K562 (cell line): ENCODE results near the gene GMEB1. TPM values are rescaled to one million over a fixed set of nuclear protein-coding genes. Genes with fewer than 3 reads are reported as not detected.

ENCODE experiments used
- KAT7 ChIP-seq: sonication (generic); formaldehyde crosslinking; IDR thresholded peaks from 2 replicates; pipeline ENCODE4 v1.8.0; 2022; ENCODE audit warnings: missing genetic modification reagents, mild to moderate bottlenecking, borderline replicate concordance
- KLF6 ChIP-seq: fragments of 250-450 bp; sonication (Bioruptor Pico); IDR thresholded peaks from 2 replicates; pipeline ENCODE4 v1.4.0; 2020; ENCODE audit warnings: mild to moderate bottlenecking, moderate library complexity, borderline replicate concordance
- NFXL1 ChIP-seq: fragments of 450-650 bp; formaldehyde crosslinking; IDR thresholded peaks from 2 replicates; pipeline ENCODE4 v1.4.0; 2021; ENCODE audit warnings: mild to moderate bottlenecking
- PHF8 ChIP-seq: fragments of 200-600 bp; sonication (generic); IDR thresholded peaks from 2 replicates; pipeline ENCODE4 v1.6.1; 2012; ENCODE audit warnings: mixed run types, mild to moderate bottlenecking, inconsistent platforms, low read length, moderate library complexity, borderline replicate concordance
- PPARD ChIP-seq: fragments of 250-450 bp; sonication (Bioruptor Pico); IDR thresholded peaks from 2 replicates; pipeline ENCODE4 v1.8.0; 2022; ENCODE audit warnings: inconsistent platforms, mild to moderate bottlenecking, moderate library complexity
- WHSC1 ChIP-seq: IDR thresholded peaks from one replicate; pipeline ENCODE4 v1.6.1; 2012; ENCODE audit warnings: low read length, control low read depth, inconsistent platforms
- ZBTB9 ChIP-seq: fragments of 450-650 bp; formaldehyde crosslinking; IDR thresholded peaks from 2 replicates; pipeline ENCODE4 v1.4.0; 2020; ENCODE audit warnings: mild to moderate bottlenecking, moderate library complexity
- ZNF140 ChIP-seq: fragments of 250-450 bp; sonication (Bioruptor Pico); IDR thresholded peaks from 2 replicates; pipeline ENCODE4 v1.8.0; 2021; ENCODE audit warnings: moderate library complexity, mild to moderate bottlenecking, inconsistent platforms
- polyA plus RNA-seq, 8 experiments: library from polyadenylated mRNA; depleted of rRNA in 4 of 8; stranded (reverse) in 5 of 8; unstranded in 3 of 8; fragments of >200 nt; fragmentation: Nextera tagmentation in 2 of 8; fragmentation: Illumina TruSeq in 1 of 8; extraction: Ambion mirVana in 2 of 8; extraction: Trizol in 1 of 8; gene quantifications; 2 replicates each; pipeline versions ENCODE4 v1.2.1 to v1.2.3, GENCODE V29; 2011 to 2014; ENCODE audit warnings: inconsistent platforms in 1 of 8, missing spikeins in 1 of 8
- total RNA-seq, 7 experiments: library from RNA; depleted of rRNA in 6 of 7; stranded (reverse); fragments of >200 nt in 6 of 7; fragmentation: Illumina TruSeq in 2 of 7; extraction: Trizol in 2 of 7; gene quantifications; 2 replicates each; pipeline versions ENCODE4 v1.2.1 to v1.2.3, GENCODE V29; 2011 to 2021; ENCODE audit warnings: low replicate concordance in 1 of 7
- TF ChIP-seq, protein P1 (sequence below): fragments of 450-650 bp; IDR thresholded peaks from 2 replicates; pipeline ENCODE4 v1.6.1; 2017; ENCODE audit warnings: mild to moderate bottlenecking, moderate library complexity
- TF ChIP-seq, protein P2 (sequence below), 3 experiments: fragments of 200-800 bp in 1 of 3; sonication (Bioruptor generic) in 1 of 3; sonication (generic) in 1 of 3; formaldehyde crosslinking in 1 of 3; IDR thresholded peaks; 2 replicates each; pipeline versions ENCODE4 v1.6.1 to v1.8.0; 2016 to 2022; ENCODE audit warnings: mild to moderate bottlenecking in 2 of 3, missing compliant biosample characterization in 2 of 3, missing genetic modification characterization in 2 of 3, missing genetic modification reagents in 1 of 3
- TF ChIP-seq, protein P3 (sequence below), 2 experiments: fragments of 450-650 bp in 1 of 2; sonication (generic) in 1 of 2; formaldehyde crosslinking in 1 of 2; IDR thresholded peaks; 2 replicates each; pipeline versions ENCODE4 v1.7.1 to v1.9.0; 2016 to 2022; ENCODE audit warnings: inconsistent platforms in 1 of 2, mild to moderate bottlenecking in 1 of 2, missing genetic modification reagents in 1 of 2

GMEB1 gene
- total and polyA plus RNA-seq, 9 of the 15 experiments (the other 6 are each of a cell fraction or from before 2014, with no cell fraction given): 6.6 to 17.5 (median 8.5) TPM

DNA sequence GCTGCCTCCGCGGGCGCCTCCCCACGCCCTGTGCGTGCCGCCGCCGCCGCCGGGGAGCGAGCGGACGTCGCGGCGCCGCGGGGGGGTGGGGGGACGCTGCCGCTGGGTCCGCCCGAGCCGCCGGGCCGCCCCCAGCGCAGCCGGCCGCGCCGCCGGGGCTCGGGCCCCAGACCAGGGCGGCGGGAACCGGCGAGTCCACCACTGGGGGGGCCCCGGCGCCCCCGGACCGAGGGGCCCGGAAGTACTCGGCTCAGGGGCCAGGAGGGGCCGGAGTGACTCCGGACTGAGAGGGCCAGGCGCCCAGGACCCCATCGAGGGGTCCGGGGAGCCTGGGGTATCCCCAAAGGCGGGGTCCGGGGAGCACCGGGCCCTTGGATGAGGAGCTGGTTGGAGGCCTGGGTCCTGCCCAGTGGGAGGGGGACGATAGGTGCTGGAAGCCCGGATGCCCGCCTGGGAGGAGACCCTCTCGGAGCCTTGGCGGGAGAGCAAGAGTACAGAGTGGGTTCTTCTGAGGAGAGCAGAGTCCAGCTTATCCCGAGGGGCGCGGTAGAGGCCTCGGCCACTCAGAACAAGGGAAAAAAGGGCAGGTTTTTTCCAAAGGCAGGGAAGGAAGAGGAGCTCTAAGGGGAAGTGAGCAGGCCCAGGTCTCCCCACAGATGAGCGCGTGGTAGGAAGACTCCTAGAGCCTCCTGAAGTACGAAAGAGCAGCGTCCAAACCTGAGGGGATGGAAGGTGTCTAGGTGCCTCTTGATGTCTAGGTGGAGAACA, 556 bp downstream of the GMEB1 start (continued):
- TF ChIP-seq, protein P1, sequence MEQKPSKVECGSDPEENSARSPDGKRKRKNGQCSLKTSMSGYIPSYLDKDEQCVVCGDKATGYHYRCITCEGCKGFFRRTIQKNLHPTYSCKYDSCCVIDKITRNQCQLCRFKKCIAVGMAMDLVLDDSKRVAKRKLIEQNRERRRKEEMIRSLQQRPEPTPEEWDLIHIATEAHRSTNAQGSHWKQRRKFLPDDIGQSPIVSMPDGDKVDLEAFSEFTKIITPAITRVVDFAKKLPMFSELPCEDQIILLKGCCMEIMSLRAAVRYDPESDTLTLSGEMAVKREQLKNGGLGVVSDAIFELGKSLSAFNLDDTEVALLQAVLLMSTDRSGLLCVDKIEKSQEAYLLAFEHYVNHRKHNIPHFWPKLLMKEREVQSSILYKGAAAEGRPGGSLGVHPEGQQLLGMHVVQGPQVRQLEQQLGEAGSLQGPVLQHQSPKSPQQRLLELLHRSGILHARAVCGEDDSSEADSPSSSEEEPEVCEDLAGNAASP: no peak
- TF ChIP-seq PPARD (CRISPR knock-in tag) (no peak), WHSC1 (no peak), KAT7 (CRISPR knock-in tag) (peak; percentile 82; the same call in 1 of the 2 replicates), NFXL1 (CRISPR knock-in tag) (no peak), ZBTB9 (CRISPR knock-in tag) (0 out of 2 replicates have a peak, but pooled peaks have one; percentile 56), ZNF140 (no peak), KLF6 (peak; percentile 3; the same call in 1 of the 2 replicates), PHF8 (peak; percentile 58)
- TF ChIP-seq, protein P2, sequence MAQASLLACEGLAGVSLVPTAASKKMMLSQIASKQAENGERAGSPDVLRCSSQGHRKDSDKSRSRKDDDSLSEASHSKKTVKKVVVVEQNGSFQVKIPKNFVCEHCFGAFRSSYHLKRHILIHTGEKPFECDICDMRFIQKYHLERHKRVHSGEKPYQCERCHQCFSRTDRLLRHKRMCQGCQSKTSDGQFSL (CRISPR knock-in tag; IDR thresholded peaks at IDR 0.05): no peak
- TF ChIP-seq, protein P2 (tag; IDR thresholded peaks at IDR 0.05): peak in 1 of 2 experiments; percentile 62; a peak in 1 of 4 replicates
- TF ChIP-seq, protein P3, sequence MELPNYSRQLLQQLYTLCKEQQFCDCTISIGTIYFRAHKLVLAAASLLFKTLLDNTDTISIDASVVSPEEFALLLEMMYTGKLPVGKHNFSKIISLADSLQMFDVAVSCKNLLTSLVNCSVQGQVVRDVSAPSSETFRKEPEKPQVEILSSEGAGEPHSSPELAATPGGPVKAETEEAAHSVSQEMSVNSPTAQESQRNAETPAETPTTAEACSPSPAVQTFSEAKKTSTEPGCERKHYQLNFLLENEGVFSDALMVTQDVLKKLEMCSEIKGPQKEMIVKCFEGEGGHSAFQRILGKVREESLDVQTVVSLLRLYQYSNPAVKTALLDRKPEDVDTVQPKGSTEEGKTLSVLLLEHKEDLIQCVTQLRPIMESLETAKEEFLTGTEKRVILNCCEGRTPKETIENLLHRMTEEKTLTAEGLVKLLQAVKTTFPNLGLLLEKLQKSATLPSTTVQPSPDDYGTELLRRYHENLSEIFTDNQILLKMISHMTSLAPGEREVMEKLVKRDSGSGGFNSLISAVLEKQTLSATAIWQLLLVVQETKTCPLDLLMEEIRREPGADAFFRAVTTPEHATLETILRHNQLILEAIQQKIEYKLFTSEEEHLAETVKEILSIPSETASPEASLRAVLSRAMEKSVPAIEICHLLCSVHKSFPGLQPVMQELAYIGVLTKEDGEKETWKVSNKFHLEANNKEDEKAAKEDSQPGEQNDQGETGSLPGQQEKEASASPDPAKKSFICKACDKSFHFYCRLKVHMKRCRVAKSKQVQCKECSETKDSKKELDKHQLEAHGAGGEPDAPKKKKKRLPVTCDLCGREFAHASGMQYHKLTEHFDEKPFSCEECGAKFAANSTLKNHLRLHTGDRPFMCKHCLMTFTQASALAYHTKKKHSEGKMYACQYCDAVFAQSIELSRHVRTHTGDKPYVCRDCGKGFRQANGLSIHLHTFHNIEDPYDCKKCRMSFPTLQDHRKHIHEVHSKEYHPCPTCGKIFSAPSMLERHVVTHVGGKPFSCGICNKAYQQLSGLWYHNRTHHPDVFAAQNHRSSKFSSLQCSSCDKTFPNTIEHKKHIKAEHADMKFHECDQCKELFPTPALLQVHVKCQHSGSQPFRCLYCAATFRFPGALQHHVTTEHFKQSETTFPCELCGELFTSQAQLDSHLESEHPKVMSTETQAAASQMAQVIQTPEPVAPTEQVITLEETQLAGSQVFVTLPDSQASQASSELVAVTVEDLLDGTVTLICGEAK (IDR thresholded peaks at IDR 0.05): peak; percentile 56; the same call in 1 of the 2 replicates
- TF ChIP-seq, protein P3 (CRISPR knock-in tag; IDR thresholded peaks at IDR 0.05): no peak
